OCI-LY7 (cell line): ENCODE data around the gene PGPEP1.

Source experiments
- EZH2phosphoT487 ChIP-seq: fragments of 200-600 bp; sonication (generic); IDR thresholded peaks from 2 replicates; pipeline ENCODE4 v1.6.1; 2018; ENCODE audit warnings: low read depth, borderline replicate concordance, mild to moderate bottlenecking, mixed run types, antibody characterized with exemption, low read length, moderate library complexity, mixed read lengths
- TF ChIP-seq, protein P1 (sequence below): fragments of 200-600 bp; sonication (generic); conservative IDR thresholded peaks from 2 replicates; pipeline ENCODE4 v1.5.1; 2014; ENCODE audit warnings: mild to moderate bottlenecking, antibody characterized with exemption, low read length, moderate library complexity, mixed read lengths

GRCh38 chr19:18351544-18351943, 11.1 kb downstream of the PGPEP1 start:
- TF ChIP-seq, protein P1, sequence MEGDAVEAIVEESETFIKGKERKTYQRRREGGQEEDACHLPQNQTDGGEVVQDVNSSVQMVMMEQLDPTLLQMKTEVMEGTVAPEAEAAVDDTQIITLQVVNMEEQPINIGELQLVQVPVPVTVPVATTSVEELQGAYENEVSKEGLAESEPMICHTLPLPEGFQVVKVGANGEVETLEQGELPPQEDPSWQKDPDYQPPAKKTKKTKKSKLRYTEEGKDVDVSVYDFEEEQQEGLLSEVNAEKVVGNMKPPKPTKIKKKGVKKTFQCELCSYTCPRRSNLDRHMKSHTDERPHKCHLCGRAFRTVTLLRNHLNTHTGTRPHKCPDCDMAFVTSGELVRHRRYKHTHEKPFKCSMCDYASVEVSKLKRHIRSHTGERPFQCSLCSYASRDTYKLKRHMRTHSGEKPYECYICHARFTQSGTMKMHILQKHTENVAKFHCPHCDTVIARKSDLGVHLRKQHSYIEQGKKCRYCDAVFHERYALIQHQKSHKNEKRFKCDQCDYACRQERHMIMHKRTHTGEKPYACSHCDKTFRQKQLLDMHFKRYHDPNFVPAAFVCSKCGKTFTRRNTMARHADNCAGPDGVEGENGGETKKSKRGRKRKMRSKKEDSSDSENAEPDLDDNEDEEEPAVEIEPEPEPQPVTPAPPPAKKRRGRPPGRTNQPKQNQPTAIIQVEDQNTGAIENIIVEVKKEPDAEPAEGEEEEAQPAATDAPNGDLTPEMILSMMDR: no peak
- TF ChIP-seq EZH2phosphoT487: no peak
